Breast epithelium (tissue), 4 donors: ENCODE data around the gene PPP2R3B. TPM values are rescaled to one million over a fixed set of nuclear protein-coding genes. Genes with fewer than 3 reads are reported as not detected.

Experiments used
- DNase-seq, 2 donors: peaks; one replicate each; pipeline ENCODE4 v3.0.0-alpha.2; 2019; ENCODE audit warnings: low spot score in 2 of 2
- H3K27ac ChIP-seq, 2 donors: fragments of 200-600 bp; sonication (generic) in 1 of 2; one replicate each; pipeline ENCODE4 v1.5.1; 2016 to 2019; ENCODE audit warnings: mild to moderate bottlenecking in 1 of 2
- H3K27me3 ChIP-seq, 2 donors: fragments of 200-600 bp; sonication (generic) in 1 of 2; one replicate each; pipeline versions ENCODE4 v1.5.1 to v1.6.0; 2017 to 2019; ENCODE audit warnings: control low read depth in 1 of 2, mild to moderate bottlenecking in 1 of 2
- H3K36me3 ChIP-seq: fragments of 200-600 bp; one replicate; pipeline ENCODE4 v1.5.1; 2019
- H3K4me1 ChIP-seq, 2 donors: fragments of 200-600 bp; sonication (generic); one replicate each; pipeline ENCODE4 v1.5.1; 2016 to 2019; ENCODE audit warnings: control low read depth in 1 of 2
- H3K4me3 ChIP-seq, 3 donors: fragments of 200-600 bp; sonication (generic); 1 replicate in 2 of 3; 2 replicates in 1 of 3; pipeline ENCODE4 v1.5.1; 2016 to 2019; ENCODE audit warnings: mild to moderate bottlenecking in 3 of 3, moderate library complexity in 2 of 3
- H3K9me3 ChIP-seq, 2 donors: fragments of 200-600 bp; sonication (generic) in 1 of 2; one replicate each; pipeline ENCODE4 v1.5.1; 2016 to 2019; ENCODE audit warnings: control low read depth in 1 of 2
- CTCF ChIP-seq, 3 donors: fragments of 450-650 bp; IDR thresholded peaks; one replicate each; pipeline ENCODE4 v1.5.1; 2016 to 2017; ENCODE audit warnings: antibody characterized with exemption in 3 of 3, mild to moderate bottlenecking in 3 of 3, moderate library complexity in 3 of 3
- POLR2A ChIP-seq: fragments of 450-650 bp; IDR thresholded peaks from one replicate; pipeline ENCODE4 v1.6.1; 2016; ENCODE audit warnings: antibody characterized with exemption, mild to moderate bottlenecking, moderate library complexity
- POLR2AphosphoS5 ChIP-seq, 3 donors: sonication (generic); formaldehyde crosslinking; IDR thresholded peaks; one replicate each; pipeline ENCODE4 v1.6.1; 2017; ENCODE audit warnings: antibody characterized with exemption in 3 of 3
- intact Hi-C: fragments of 100-400 bp; cut with DNase I; formaldehyde crosslinking; loops from one replicate; pipeline ENCODE4 v1.15.1; 2023; ENCODE audit warnings: low total_unique reads
- total RNA-seq, 3 donors: library from RNA; depleted of rRNA; stranded (reverse); fragments of >200 nt; gene quantifications; one replicate each; pipeline ENCODE4 v1.1.0, GENCODE V29; 2016

The PPP2R3B gene
- total RNA-seq, 3 donors from 2014 or later = 10.4 to 23.3 (median 23.1) TPM

GRCh38 chrX:316351-317325 lies 70.1 kb downstream of the PPP2R3B start:
- no peak for TF ChIP-seq POLR2A
- TF ChIP-seq POLR2AphosphoS5 (IDR thresholded peaks at IDR 0.05) = no peak
- no peak for TF ChIP-seq CTCF (IDR thresholded peaks at IDR 0.05)
- peaks cover 0 to 10% of the 10 kb centered on the region in 2 donors for H3K4me1 ChIP-seq
- peak in 1 of 2 donors; percentile 50 for DNase-seq
- H3K27me3 ChIP-seq = no peaks in the 10 kb centered on the region
- no peak overlapping the region for H3K27ac ChIP-seq
- H3K9me3 ChIP-seq = no peaks in the 10 kb centered on the region
- peaks cover 4% of the 10 kb centered on the region for H3K36me3 ChIP-seq
- H3K4me3 ChIP-seq = no peak overlapping the region
- intact Hi-C loops = no loop called here

GRCh38 chrX:314781-315595 lies 71.7 kb downstream of the PPP2R3B start:
- TF ChIP-seq POLR2A (no peak), CTCF (IDR thresholded peaks at IDR 0.05) (no peak), POLR2AphosphoS5 (IDR thresholded peaks at IDR 0.05) (no peak)
- no peak overlapping the region for H3K4me3 ChIP-seq
- intact Hi-C loops = no loop called here
- H3K4me1 ChIP-seq = peaks cover 0 to 3% of the 10 kb centered on the region in 2 donors
- DNase-seq = peak in 1 of 2 donors; percentile 40
- H3K27me3 ChIP-seq = no peaks in the 10 kb centered on the region
- H3K36me3 ChIP-seq = peaks cover 5% of the 10 kb centered on the region
- no peaks in the 10 kb centered on the region for H3K9me3 ChIP-seq
- no peak overlapping the region for H3K27ac ChIP-seq

- intact Hi-C loops = no loop called here
- Histone ChIP-seq H3K9me3 (no peaks in the 10 kb centered on the region), H3K4me1 (no peaks in the 10 kb centered on the region), H3K27me3 (no peaks in the 10 kb centered on the region), H3K4me3 (no peak overlapping the region), H3K36me3 (peaks cover 5% of the 10 kb centered on the region), H3K27ac (no peak overlapping the region)
- TF ChIP-seq CTCF (IDR thresholded peaks at IDR 0.05) (no peak), POLR2A (no peak), POLR2AphosphoS5 (IDR thresholded peaks at IDR 0.05) (no peak)
- no peak for DNase-seq
These were observed 72.7 kb downstream of the PPP2R3B start for GRCh38 chrX:314049-314448.

- no peak for DNase-seq
- Histone ChIP-seq H3K4me1 (no peaks in the 10 kb centered on the region), H3K36me3 (peaks cover 5% of the 10 kb centered on the region), H3K27me3 (no peaks in the 10 kb centered on the region), H3K27ac (no peak overlapping the region), H3K9me3 (no peaks in the 10 kb centered on the region), H3K4me3 (no peak overlapping the region)
- intact Hi-C loops = no loop called here
- TF ChIP-seq POLR2A = no peak
- no peak for TF ChIP-seq CTCF (IDR thresholded peaks at IDR 0.05)
These were observed 73.2 kb downstream of the PPP2R3B start for GRCh38 chrX:313546-313945.
